Smooth muscle cell (in vitro differentiated cells): Measurements from ENCODE around the gene FASLG. TPM values are rescaled to one million over a fixed set of nuclear protein-coding genes. Genes with fewer than 3 reads are reported as not detected.

ENCODE experiments used
- DNase-seq: peaks from one replicate; lab custom pipeline; 2025; ENCODE audit not compliant: unreplicated experiment; lab: John Stamatoyannopoulos, UW
- H2AFZ ChIP-seq: fragments of 200-600 bp; sonication (generic); 2 replicates; pipeline ENCODE4 v1.6.0; 2016; ENCODE audit warnings: antibody characterized with exemption, low read depth, mild to moderate bottlenecking
- H3F3A ChIP-seq: fragments of 200-600 bp; sonication (generic); 2 replicates; pipeline ENCODE4 v1.6.0; 2017; ENCODE audit warnings: antibody characterized with exemption, low read depth
- H3K27ac ChIP-seq: fragments of 200-600 bp; sonication (generic); 2 replicates; pipeline ENCODE4 v1.5.1; 2016; ENCODE audit warnings: low read depth, mild to moderate bottlenecking
- H3K27me3 ChIP-seq: fragments of 200-600 bp; sonication (generic); 2 replicates; pipeline ENCODE4 v1.6.1; 2016; ENCODE audit warnings: low read depth, mild to moderate bottlenecking
- H3K36me3 ChIP-seq: fragments of 200-600 bp; sonication (generic); 2 replicates; pipeline ENCODE4 v1.5.1; 2016; ENCODE audit warnings: low read depth
- H3K4me1 ChIP-seq: fragments of 200-600 bp; sonication (generic); 2 replicates; pipeline ENCODE4 v1.5.1; 2016; ENCODE audit warnings: low read depth
- H3K4me2 ChIP-seq: fragments of 200-600 bp; sonication (generic); 2 replicates; pipeline ENCODE4 v1.6.0; 2016; ENCODE audit warnings: mild to moderate bottlenecking
- H3K4me3 ChIP-seq: fragments of 200-600 bp; sonication (generic); 2 replicates; pipeline ENCODE4 v1.5.1; 2016; ENCODE audit warnings: mild to moderate bottlenecking
- H3K79me2 ChIP-seq: fragments of 200-600 bp; sonication (generic); 2 replicates; pipeline ENCODE4 v1.6.0; 2016; ENCODE audit warnings: low read depth, mild to moderate bottlenecking
- H3K9ac ChIP-seq: fragments of 200-600 bp; sonication (generic); 2 replicates; pipeline ENCODE4 v1.6.0; 2016; ENCODE audit warnings: low read depth
- H3K9me3 ChIP-seq: fragments of 200-600 bp; sonication (generic); replicated peaks from 2 replicates; pipeline ENCODE4 v1.5.1; 2016; ENCODE audit warnings: low read depth
- H4K20me1 ChIP-seq: fragments of 200-600 bp; sonication (generic); 2 replicates; pipeline ENCODE4 v1.6.0; 2016; ENCODE audit warnings: low read depth
- CTCF ChIP-seq: fragments of 200-600 bp; sonication (generic); IDR thresholded peaks from 2 replicates; pipeline ENCODE4 v1.5.1; 2017; ENCODE audit warnings: borderline replicate concordance, mild to moderate bottlenecking, antibody characterized with exemption; ENCODE audit not compliant: insufficient read depth, poor library complexity, severe bottlenecking
- WGBS: methylation state at CpG from one replicate; pipeline ENCODE4 v1.1.7; 2016; ENCODE audit warnings: low lambda C conversion rate; 5-methylcytosine and 5-hydroxymethylcytosine counted together
- polyA plus RNA-seq: library from polyadenylated mRNA; unstranded; fragments of >200 nt; fragmentation: Nextera tagmentation; extraction: Ambion mirVana; gene quantifications from 2 replicates; pipeline ENCODE4 v1.2.1, GENCODE V29; 2016
- total RNA-seq: library from RNA; depleted of rRNA; stranded (reverse); fragments of >200 nt; gene quantifications from 2 replicates; pipeline ENCODE4 v1.2.3, GENCODE V29; 2014

The FASLG gene
- total and polyA plus RNA-seq, 2 experiments from 2014 or later: not detected

GRCh38 chr1:172674831-172675613 is 16.1 kb downstream of the FASLG start:
- H4K20me1 ChIP-seq: no peaks in the 10 kb centered on the region
- no peak for TF ChIP-seq CTCF
- no peaks in the 10 kb centered on the region for H3K9me3 ChIP-seq
- no peaks in the 10 kb centered on the region for H3F3A ChIP-seq
- DNase-seq: no peak
- H3K27ac ChIP-seq: peak overlapping the region; percentile 55
- H3K36me3 ChIP-seq: no peaks in the 10 kb centered on the region
- H3K4me1 ChIP-seq: no peaks in the 10 kb centered on the region
- no peaks in the 10 kb centered on the region for H3K79me2 ChIP-seq
- H3K27me3 ChIP-seq: no peaks in the 10 kb centered on the region
- peak overlapping the region; percentile 3 for H3K4me2 ChIP-seq
- 38% methylated on average over 4 of the region's 4 CpGs for WGBS
- no peak overlapping the region for H3K4me3 ChIP-seq
- peak overlapping the region; percentile 56 for H2AFZ ChIP-seq
- no peak overlapping the region for H3K9ac ChIP-seq

GRCh38 chr1:172679000-172679772 is 20.3 kb downstream of the FASLG start:
- no peak overlapping the region for H2AFZ ChIP-seq
- WGBS: 55% methylated on average over 6 of the region's 6 CpGs

GRCh38 chr1:172680244-172680643 is 21.3 kb downstream of the FASLG start:
- no peak for DNase-seq
- H3K4me3 ChIP-seq: no peak overlapping the region
- TF ChIP-seq CTCF: no peak
- H3K4me1 ChIP-seq: peaks cover 9% of the 10 kb centered on the region
- H3K36me3 ChIP-seq: no peaks in the 10 kb centered on the region
- H3K79me2 ChIP-seq: no peaks in the 10 kb centered on the region
- no peak overlapping the region for H3K9ac ChIP-seq
- H3K9me3 ChIP-seq: no peaks in the 10 kb centered on the region
- no peak overlapping the region for H3K27ac ChIP-seq
- no peaks in the 10 kb centered on the region for H3K27me3 ChIP-seq
- H3K4me2 ChIP-seq: no peak overlapping the region
- H3F3A ChIP-seq: no peaks in the 10 kb centered on the region
- H2AFZ ChIP-seq: no peak overlapping the region
- H4K20me1 ChIP-seq: no peaks in the 10 kb centered on the region

More at GRCh38 chr1:172679000-172679772, 20.3 kb downstream of the FASLG start:
- Histone ChIP-seq H3F3A (no peaks in the 10 kb centered on the region), H3K4me1 (peaks cover 9% of the 10 kb centered on the region), H3K9ac (no peak overlapping the region), H3K27me3 (no peaks in the 10 kb centered on the region), H3K4me2 (no peak overlapping the region), H3K36me3 (no peaks in the 10 kb centered on the region), H3K9me3 (no peaks in the 10 kb centered on the region), H3K79me2 (no peaks in the 10 kb centered on the region), H3K4me3 (no peak overlapping the region), H3K27ac (no peak overlapping the region), H4K20me1 (no peaks in the 10 kb centered on the region)
- no peak for TF ChIP-seq CTCF
- DNase-seq: no peak
